Measurements from ENCODE around the gene UBE2D4. TPM values are rescaled to one million over a fixed set of nuclear protein-coding genes. Genes with fewer than 3 reads are reported as not detected.

UBE2D4 gene
- total and polyA plus RNA-seq, 4 experiments from 2014 or later: 10.9 to 21.9 (median 13.8) TPM

DNA sequence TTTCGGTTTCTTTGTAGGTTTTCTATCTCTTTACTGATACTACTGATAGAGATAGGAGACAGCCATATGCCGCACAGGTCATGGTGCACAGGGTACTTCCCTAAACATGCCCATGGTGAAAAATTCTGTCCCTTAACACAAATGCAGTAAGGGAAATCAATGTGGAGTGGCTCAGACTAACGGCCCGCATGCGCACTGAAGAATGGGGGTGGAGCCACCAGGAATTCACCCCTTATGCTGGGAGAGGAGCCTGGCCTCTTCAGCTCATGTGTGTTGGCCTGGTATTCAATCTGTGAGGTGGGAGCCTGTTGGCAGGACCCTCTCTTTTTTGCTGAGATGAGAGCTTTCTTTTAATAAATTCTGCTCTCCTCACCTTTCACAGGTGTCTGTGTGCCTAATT lies 11.4 kb upstream of the UBE2D4 start:
- Mint-ChIP-seq H3K27me3 (no peaks in the 10 kb centered on the region), H3K27ac (no peak overlapping the region), H3K9me3 (peaks cover 0 to 3% (median 0%) of the 10 kb centered on the region in 8 donors), H3K4me3 (no peak overlapping the region), H3K36me3 (peaks cover 3 to 11% of the 10 kb centered on the region in 2 donors), H3K4me1 (peaks cover 0 to 12% (median under 1%) of the 10 kb centered on the region in 4 donors)
- Histone ChIP-seq H3K27me3 (ENCODE audit: insufficient read depth, low read length) (no peaks in the 10 kb centered on the region), H3K4me1 (ENCODE audit: insufficient read depth, low read length) (no peaks in the 10 kb centered on the region), H3K4me3 (ENCODE audit: low read length in 2 of 2) (no peak overlapping the region), H3K9me3 (ENCODE audit: control insufficient read depth in 1 of 2, low read length in 2 of 2) (no peaks in the 10 kb centered on the region), H3K27ac (ENCODE audit: low read depth, low read length) (no peak overlapping the region), H3K36me3 (ENCODE audit: insufficient read depth, low read length) (no peaks in the 10 kb centered on the region)
- ChIA-PET CTCF (ENCODE audit: partially characterized antibody) (no interaction called here), POLR2A (ENCODE audit: partially characterized antibody) (no interaction called here)
- intact Hi-C loops (cut with micrococcal nuclease): no loop called here
- DNase-seq: no peak

DNA sequence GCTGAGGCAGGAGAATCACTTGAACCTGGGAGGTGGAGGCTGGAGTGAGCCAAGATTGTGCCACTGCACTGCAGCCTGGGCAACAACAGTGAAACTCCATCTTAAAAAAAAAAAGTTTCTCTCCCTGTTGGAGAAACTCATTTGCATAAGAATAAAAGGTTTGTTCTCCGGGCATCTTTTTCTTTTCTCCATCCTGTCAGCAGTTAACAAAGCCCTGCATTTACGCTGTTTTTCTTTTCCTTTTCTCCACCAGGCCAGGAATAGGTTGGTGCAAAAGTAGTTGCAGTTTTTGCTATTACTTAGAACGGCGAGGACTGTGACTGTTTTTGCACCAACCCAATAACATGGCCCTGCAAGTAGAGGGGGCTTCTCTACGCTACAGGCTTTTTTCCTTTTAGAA lies 10.3 kb upstream of the UBE2D4 start:
- Mint-ChIP-seq H3K4me1 (peaks cover 0 to 14% (median 2%) of the 10 kb centered on the region in 4 donors), H3K9me3 (peaks cover 0 to 3% (median 0%) of the 10 kb centered on the region in 8 donors), H3K27me3 (no peaks in the 10 kb centered on the region), H3K27ac (no peak overlapping the region), H3K4me3 (no peak overlapping the region), H3K36me3 (peaks cover 5 to 13% of the 10 kb centered on the region in 2 donors)
- intact Hi-C loops (cut with micrococcal nuclease): no loop called here
- CTCF ChIA-PET (ENCODE audit: partially characterized antibody): no interaction called here
- no peaks in the 10 kb centered on the region for H3K36me3 ChIP-seq (ENCODE audit: insufficient read depth, low read length)
- no peak overlapping the region for H3K4me3 ChIP-seq (ENCODE audit: low read length in 2 of 2)
- no peaks in the 10 kb centered on the region for H3K27me3 ChIP-seq (ENCODE audit: insufficient read depth, low read length)
- H3K4me1 ChIP-seq (ENCODE audit: insufficient read depth, low read length): no peaks in the 10 kb centered on the region
- no peak overlapping the region for H3K27ac ChIP-seq (ENCODE audit: low read depth, low read length)
- DNase-seq: no peak
- POLR2A ChIA-PET (ENCODE audit: partially characterized antibody): no interaction called here
- no peaks in the 10 kb centered on the region for H3K9me3 ChIP-seq (ENCODE audit: control insufficient read depth in 1 of 2, low read length in 2 of 2)

- H3K4me1 ChIP-seq (ENCODE audit: insufficient read depth, low read length): peaks cover 21% of the 10 kb centered on the region
- POLR2A ChIA-PET (ENCODE audit: partially characterized antibody): no interaction called here
- Mint-ChIP-seq H3K4me1 (peaks cover 10 to 28% (median 14%) of the 10 kb centered on the region in 4 donors), H3K27me3 (no peaks in the 10 kb centered on the region), H3K4me3 (no peak overlapping the region), H3K36me3 (peaks cover 7 to 9% of the 10 kb centered on the region in 2 donors), H3K9me3 (peaks cover 0 to 1% (median 0%) of the 10 kb centered on the region in 8 donors), H3K27ac (no peak overlapping the region)
- no peaks in the 10 kb centered on the region for H3K9me3 ChIP-seq (ENCODE audit: control insufficient read depth in 1 of 2, low read length in 2 of 2)
- no peak for DNase-seq
- H3K27ac ChIP-seq (ENCODE audit: low read depth, low read length): no peak overlapping the region
- no peaks in the 10 kb centered on the region for H3K36me3 ChIP-seq (ENCODE audit: insufficient read depth, low read length)
- intact Hi-C loops (cut with micrococcal nuclease): no loop called here
- CTCF ChIA-PET (ENCODE audit: partially characterized antibody): no interaction called here
- H3K4me3 ChIP-seq (ENCODE audit: low read length in 2 of 2): no peak overlapping the region
- no peaks in the 10 kb centered on the region for H3K27me3 ChIP-seq (ENCODE audit: insufficient read depth, low read length)
These were observed 4.8 kb upstream of the UBE2D4 start for GRCh38 chr7:43921423-43921822.

DNA sequence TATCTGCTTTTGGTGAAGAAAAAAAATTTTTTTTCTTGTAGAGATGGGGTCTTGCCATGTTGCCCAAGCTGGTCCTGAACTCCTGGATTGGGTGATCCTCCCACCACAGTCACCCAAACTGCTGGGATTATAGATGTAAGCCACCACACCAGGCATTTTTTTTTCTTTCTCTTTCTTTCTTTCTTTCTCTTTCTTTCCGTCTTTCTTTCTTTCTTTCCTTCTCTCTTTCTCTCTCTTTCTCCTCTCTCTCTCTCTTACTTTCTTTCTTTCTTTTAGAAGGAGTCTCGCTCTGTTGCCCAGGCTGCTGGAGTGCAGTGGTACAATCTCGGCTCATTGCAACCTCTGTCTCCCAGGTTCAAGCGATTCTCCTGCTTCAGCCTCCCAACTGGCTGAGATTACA lies 3.5 kb upstream of the UBE2D4 start:
- Histone ChIP-seq H3K27ac (ENCODE audit: low read depth, low read length) (no peak overlapping the region), H3K4me3 (ENCODE audit: low read length in 2 of 2) (no peak overlapping the region), H3K36me3 (ENCODE audit: insufficient read depth, low read length) (no peaks in the 10 kb centered on the region), H3K9me3 (ENCODE audit: control insufficient read depth in 1 of 2, low read length in 2 of 2) (no peaks in the 10 kb centered on the region), H3K27me3 (ENCODE audit: insufficient read depth, low read length) (no peaks in the 10 kb centered on the region), H3K4me1 (ENCODE audit: insufficient read depth, low read length) (peaks cover 30% of the 10 kb centered on the region)
- Mint-ChIP-seq H3K4me1 (peaks cover 13 to 38% (median 23%) of the 10 kb centered on the region in 4 donors), H3K4me3 (no peak overlapping the region), H3K27me3 (no peaks in the 10 kb centered on the region), H3K9me3 (peaks cover 0 to 1% (median 0%) of the 10 kb centered on the region in 8 donors), H3K36me3 (peaks cover 7 to 9% of the 10 kb centered on the region in 2 donors), H3K27ac (peak overlapping the region in 3 of 7 donors; percentile 4 to 52 (median 17))
- CTCF ChIA-PET (ENCODE audit: partially characterized antibody): no interaction called here
- POLR2A ChIA-PET (ENCODE audit: partially characterized antibody): interaction anchor here (0.9 kb wide), 1 partner anchor 53 kb away, joined by 3 read pairs; the partner anchor contains the start of gene MRPS24
- intact Hi-C loops (cut with micrococcal nuclease): no loop called here
- DNase-seq: no peak

DNA sequence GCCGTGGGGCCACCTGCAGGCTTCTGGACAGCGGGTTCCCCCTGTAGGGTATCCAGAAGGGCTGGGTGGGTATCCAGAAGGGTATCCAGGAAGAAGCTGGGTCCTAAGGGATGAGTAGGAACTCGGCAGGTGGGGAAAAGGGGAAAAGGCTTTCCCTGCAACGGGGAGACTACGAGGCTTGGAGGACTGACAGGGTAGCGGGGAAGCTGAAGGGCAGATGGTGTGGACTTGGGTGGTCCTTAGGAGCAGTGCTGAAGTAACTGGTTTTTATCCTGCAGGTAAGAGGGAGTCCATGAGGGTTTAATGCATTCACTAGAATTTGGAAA lies 525 bp downstream of the UBE2D4 start:
- POLR2A ChIA-PET (ENCODE audit: partially characterized antibody): interaction anchor here (0.6 to 2.8 kb wide), 12 partner anchors 9 to 921 kb away, joined by 3 to 18 read pairs (median 5); partner anchors contain the start of genes DBNL, H2AZ2, MRPS24 and NUDCD3
- peaks cover 30% of the 10 kb centered on the region for H3K4me1 ChIP-seq (ENCODE audit: insufficient read depth, low read length)

DNA sequence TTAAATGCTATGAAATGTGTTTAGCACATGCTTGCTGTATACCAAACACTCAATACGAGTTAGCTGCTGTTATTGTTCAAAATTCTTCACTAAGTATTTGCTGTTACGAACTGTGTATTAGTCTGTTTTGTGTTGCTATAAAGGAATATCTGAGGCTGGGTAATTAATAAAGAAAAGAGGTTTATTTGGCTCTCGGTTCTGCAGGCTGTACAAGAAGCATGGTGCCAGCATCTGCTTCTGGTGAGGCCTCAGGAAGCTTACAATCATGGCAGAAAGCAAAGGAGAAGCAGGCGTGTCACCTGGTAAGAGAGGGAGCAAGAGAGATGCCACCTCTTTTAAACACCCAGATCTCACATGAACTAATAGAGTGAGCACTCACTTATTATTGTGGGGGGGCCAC lies 1.6 kb downstream of the UBE2D4 start:
- Mint-ChIP-seq H3K27ac (peak overlapping the region; percentile 72 to 92 (median 81)), H3K27me3 (no peaks in the 10 kb centered on the region)
- CTCF ChIA-PET (ENCODE audit: partially characterized antibody): no interaction called here

More for the DNA sequence above, 525 bp downstream of the UBE2D4 start:
- no peaks in the 10 kb centered on the region for H3K27me3 ChIP-seq (ENCODE audit: insufficient read depth, low read length)
- H3K9me3 Mint-ChIP-seq: peaks cover 0 to 1% (median 0%) of the 10 kb centered on the region in 8 donors
- CTCF ChIA-PET (ENCODE audit: partially characterized antibody): interaction anchor here (0.5 to 1.4 kb wide), 2 partner anchors 92 to 1188 kb away, joined by 3 to 4 read pairs; no protein-coding TSS in a partner anchor
- peaks cover 0 to 5% of the 10 kb centered on the region in 2 donors for H3K36me3 Mint-ChIP-seq
- no peaks in the 10 kb centered on the region for H3K27me3 Mint-ChIP-seq
- H3K27ac Mint-ChIP-seq: peak overlapping the region; percentile 90 to 98 (median 96)
- H3K4me1 Mint-ChIP-seq: peaks cover 15 to 38% (median 23%) of the 10 kb centered on the region in 4 donors
- H3K9me3 ChIP-seq (ENCODE audit: control insufficient read depth in 1 of 2, low read length in 2 of 2): no peaks in the 10 kb centered on the region
- no peaks in the 10 kb centered on the region for H3K36me3 ChIP-seq (ENCODE audit: insufficient read depth, low read length)
- H3K27ac ChIP-seq (ENCODE audit: low read depth, low read length): peak overlapping the region; percentile 76
- H3K4me3 Mint-ChIP-seq: peak overlapping the region; percentile 85 to 93 (median 90)
- no peak for DNase-seq
- intact Hi-C loops (cut with micrococcal nuclease): loop anchor here (1.0 kb wide), 2 partner anchors 20 to 57 kb away; partner anchors contain the start of genes MRPS24 and URGCP
- peak overlapping the region; percentile 67 to 86 for H3K4me3 ChIP-seq (ENCODE audit: low read length in 2 of 2)

GRCh38 chr7:43929529-43930457 lies 3.6 kb downstream of the UBE2D4 start:
- Mint-ChIP-seq H3K4me3 (no peak overlapping the region), H3K9me3 (no peaks in the 10 kb centered on the region), H3K36me3 (peaks cover 0 to 5% of the 10 kb centered on the region in 2 donors), H3K27me3 (no peaks in the 10 kb centered on the region), H3K27ac (peak overlapping the region in 2 of 7 donors; percentile 42 to 46), H3K4me1 (peaks cover 11 to 32% (median 19%) of the 10 kb centered on the region in 4 donors)
- Histone ChIP-seq H3K27me3 (ENCODE audit: insufficient read depth, low read length) (no peaks in the 10 kb centered on the region), H3K27ac (ENCODE audit: low read depth, low read length) (no peak overlapping the region), H3K4me3 (ENCODE audit: low read length in 2 of 2) (no peak overlapping the region), H3K36me3 (ENCODE audit: insufficient read depth, low read length) (no peaks in the 10 kb centered on the region), H3K4me1 (ENCODE audit: insufficient read depth, low read length) (peaks cover 21% of the 10 kb centered on the region), H3K9me3 (ENCODE audit: control insufficient read depth in 1 of 2, low read length in 2 of 2) (no peaks in the 10 kb centered on the region)
- ChIA-PET CTCF (ENCODE audit: partially characterized antibody) (no interaction called here), POLR2A (ENCODE audit: partially characterized antibody) (no interaction called here)
- intact Hi-C loops (cut with micrococcal nuclease): no loop called here
- DNase-seq: no peak

More for the DNA sequence above, 1.6 kb downstream of the UBE2D4 start:
- Histone ChIP-seq H3K27ac (ENCODE audit: low read depth, low read length) (peak overlapping the region; percentile 76), H3K4me3 (ENCODE audit: low read length in 2 of 2) (no peak overlapping the region), H3K36me3 (ENCODE audit: insufficient read depth, low read length) (no peaks in the 10 kb centered on the region), H3K4me1 (ENCODE audit: insufficient read depth, low read length) (peaks cover 30% of the 10 kb centered on the region), H3K9me3 (ENCODE audit: control insufficient read depth in 1 of 2, low read length in 2 of 2) (no peaks in the 10 kb centered on the region), H3K27me3 (ENCODE audit: insufficient read depth, low read length) (no peaks in the 10 kb centered on the region)
- Mint-ChIP-seq H3K36me3 (peaks cover 0 to 5% of the 10 kb centered on the region in 2 donors), H3K9me3 (peaks cover 0 to under 1% (median 0%) of the 10 kb centered on the region in 8 donors), H3K4me3 (peak overlapping the region in 7 of 8 donors; percentile 42 to 92 (median 68)), H3K4me1 (peaks cover 13 to 38% (median 23%) of the 10 kb centered on the region in 4 donors)
- intact Hi-C loops (cut with micrococcal nuclease): no loop called here
- no peak for DNase-seq
- POLR2A ChIA-PET (ENCODE audit: partially characterized antibody): interaction anchor here (2.4 kb wide), 1 partner anchor 23 kb away, joined by 12 read pairs; no protein-coding TSS in a partner anchor
